Measurements from ENCODE around the gene DAB2IP.

DAB2IP gene

DNA sequence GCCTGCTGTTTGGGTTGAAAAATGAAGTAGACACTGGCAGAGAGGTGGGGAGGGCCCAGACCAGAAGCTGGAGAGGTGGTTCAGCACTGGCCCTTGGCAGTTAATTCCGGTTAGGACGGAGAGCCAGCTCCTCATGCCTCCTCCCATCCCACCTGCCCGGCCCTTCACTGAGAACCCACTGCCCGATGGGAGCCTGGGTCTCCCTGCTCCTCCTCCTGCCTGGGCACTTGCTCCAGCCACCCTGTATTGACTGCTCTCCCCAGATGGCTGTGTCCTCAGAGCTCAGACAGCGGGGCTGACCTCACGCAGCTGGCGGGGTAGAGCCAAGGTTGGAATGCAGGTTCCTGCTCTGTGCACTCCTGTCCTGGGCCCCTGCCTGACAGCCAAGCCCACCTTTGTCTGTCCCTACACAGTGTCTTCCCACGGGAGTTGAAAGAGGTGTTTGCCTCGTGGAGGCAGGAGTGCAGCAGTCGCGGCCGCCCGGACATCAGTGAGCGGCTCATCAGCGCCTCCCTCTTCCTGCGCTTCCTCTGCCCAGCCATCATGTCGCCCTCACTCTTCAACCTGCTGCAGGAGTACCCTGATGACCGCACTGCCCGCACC lies 114.7 kb downstream of the DAB2IP start:
- no peak for DNase-seq

DNA sequence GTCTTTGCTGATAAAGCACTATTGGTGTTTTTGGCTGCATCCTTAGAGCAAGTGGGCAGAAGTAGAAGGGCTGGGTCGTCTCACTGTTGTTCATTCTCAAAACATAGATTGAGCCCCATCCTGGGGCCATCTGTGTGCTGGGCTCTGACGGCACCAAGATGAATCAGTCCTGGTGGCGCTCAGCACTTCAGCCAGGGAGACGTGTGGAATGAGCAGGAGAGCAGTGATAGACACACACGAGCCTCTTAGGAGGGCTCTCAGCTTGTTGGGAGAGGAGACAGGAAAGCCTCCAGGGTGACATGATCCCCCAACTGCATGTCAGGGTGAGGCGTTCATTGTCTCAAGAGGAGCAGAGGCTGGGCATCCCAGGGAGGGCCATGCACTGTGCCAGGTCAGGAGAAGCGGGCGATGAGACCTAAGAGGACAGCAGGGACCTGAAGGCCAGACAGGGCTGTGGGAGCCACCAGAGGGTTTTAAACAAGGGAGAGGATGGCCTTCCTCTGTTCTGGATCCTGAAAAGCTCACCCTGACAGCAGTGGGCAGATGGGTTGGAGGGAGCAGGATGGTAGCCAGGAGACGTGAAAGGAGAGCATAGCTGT lies 115.8 kb downstream of the DAB2IP start:
- no peak for DNase-seq

DNA sequence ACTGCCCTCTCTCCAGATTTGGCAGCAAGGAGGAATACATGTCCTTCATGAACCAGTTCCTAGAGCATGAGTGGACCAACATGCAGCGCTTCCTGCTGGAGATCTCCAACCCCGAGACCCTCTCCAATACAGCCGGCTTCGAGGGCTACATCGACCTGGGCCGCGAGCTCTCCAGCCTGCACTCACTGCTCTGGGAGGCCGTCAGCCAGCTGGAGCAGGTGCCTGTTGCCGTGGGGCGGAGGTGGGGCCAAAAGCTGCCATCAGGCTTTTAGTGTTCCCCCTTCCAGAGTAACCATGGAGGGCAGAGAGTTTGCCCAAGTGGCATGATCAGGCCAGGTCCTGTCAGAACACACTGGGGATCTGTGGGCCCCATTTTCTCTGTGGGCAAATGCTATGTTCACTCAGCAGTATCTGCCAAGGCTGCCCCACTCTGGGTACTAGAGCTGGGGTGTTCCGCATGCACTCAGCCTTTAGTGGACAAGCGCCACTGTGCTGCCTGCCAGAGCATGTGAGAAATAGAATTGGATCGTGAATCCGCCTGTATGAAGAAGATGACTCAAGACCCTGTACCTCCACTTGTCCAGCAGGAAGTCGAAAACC lies 117.1 kb downstream of the DAB2IP start:
- no peak for DNase-seq

DNA sequence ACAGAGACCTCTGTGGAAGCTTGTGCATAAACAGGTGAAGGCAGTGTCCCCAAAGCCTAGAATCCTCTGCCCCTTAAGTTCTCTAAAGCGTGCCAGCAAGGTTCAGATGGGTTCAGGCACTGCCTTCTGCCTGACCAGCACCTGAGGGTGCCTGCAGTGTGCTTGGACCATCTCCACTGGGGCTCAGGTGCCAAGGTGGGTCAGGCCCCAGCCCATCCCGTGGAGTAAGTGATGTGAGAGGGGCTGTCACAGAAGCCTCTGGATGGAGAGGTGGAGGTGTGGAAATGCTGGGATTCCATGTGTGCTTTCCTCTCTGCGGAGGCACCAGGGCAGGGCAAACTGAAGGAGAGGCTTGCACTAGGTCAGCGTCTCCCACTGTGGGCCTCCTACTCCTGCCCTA lies 118.5 kb downstream of the DAB2IP start:
- DNase-seq = no peak

DNA sequence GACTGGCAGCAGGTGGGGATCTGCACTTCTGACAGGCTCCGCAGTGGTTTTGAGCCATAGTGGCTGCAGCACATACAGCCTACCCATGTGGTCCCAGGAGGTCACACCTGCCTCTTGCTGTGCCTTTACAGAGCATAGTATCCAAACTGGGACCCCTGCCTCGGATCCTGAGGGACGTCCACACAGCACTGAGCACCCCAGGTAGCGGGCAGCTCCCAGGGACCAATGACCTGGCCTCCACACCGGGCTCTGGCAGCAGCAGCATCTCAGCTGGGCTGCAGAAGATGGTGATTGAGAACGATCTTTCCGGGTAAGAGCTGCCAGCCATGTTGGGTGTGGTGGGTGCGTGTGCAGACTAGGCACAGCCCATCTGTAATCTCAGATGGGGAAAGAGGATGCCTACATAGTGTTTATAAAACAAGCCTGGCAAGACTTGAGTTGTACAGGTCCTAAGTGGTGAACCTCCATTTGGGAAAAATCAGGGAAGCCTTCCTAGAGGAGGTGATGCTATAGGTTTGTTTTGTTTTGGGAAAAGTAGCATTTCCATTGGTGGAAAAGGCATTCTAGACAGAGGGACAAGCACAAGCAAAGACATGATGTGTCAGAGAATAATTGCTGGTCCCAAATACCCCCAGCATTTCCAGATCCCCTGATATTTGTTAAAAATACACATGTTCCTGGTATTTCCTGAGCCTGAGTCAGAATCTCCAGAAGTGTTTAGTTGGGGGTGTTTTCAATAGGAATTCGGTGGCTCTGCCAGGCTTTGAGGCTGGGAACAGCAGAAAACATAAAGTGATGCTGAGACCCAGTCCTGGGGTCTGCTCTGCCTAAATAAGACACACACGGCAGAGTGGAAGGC lies 119.2 kb downstream of the DAB2IP start:
- no peak for DNase-seq

DNA sequence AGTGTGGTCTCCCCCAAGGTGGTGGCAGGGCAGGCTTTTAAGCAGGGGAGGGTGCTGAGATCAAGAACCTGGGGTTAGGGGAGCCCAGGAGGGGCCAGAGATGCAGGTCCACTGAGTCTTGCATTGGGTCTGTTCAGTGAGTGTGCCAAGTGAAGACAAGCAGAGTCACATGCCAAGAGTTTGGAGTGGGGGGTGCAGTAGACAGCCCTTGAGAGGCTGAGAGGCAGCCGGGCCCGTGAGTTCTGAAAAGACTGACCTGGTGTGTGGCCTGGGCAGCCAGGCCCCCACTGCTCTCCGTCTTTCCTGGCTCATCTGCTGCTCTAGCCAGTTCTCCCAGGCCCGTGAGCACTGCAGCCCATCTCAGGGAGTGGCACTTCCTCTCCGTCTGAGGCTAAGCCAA lies 120.0 kb downstream of the DAB2IP start:
- DNase-seq = no peak

DNA sequence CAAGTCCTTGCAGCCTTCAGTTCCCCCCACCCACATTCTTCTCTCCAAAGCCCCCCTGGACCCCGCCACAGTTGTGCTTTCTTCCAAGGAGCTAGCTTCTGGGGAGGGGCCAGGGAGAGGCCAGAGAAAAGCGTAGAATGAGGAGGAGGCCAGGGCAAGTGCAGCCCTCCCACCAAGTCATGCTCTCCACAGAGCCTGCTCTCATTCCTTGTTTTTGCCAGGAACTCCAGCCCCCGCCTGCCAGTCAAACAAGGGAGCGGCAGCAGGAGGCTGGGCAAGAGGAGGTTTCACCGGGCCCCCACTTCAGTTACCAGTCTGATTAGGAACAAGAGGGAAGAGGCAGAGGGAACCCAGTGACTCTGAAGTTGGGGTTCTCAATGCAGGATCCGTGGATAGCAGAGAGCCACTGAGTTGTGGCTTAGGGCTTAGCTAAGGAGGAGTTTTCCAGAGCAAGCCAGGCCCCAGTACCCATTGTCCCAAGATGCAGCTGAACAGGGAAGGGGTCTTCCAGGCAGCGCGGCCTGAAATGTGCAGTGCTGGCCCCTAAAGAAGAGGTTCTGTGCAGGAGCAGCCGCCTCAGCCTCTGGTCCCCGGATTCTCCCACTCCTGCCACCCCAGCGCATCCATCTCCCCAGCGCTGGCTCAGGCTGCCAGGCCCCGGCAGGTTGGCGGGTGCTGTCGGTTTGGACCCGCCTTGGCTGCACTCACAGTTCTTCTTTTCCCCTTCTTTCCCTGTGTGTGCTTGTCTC lies 120.6 kb downstream of the DAB2IP start:
- no peak for DNase-seq

DNA sequence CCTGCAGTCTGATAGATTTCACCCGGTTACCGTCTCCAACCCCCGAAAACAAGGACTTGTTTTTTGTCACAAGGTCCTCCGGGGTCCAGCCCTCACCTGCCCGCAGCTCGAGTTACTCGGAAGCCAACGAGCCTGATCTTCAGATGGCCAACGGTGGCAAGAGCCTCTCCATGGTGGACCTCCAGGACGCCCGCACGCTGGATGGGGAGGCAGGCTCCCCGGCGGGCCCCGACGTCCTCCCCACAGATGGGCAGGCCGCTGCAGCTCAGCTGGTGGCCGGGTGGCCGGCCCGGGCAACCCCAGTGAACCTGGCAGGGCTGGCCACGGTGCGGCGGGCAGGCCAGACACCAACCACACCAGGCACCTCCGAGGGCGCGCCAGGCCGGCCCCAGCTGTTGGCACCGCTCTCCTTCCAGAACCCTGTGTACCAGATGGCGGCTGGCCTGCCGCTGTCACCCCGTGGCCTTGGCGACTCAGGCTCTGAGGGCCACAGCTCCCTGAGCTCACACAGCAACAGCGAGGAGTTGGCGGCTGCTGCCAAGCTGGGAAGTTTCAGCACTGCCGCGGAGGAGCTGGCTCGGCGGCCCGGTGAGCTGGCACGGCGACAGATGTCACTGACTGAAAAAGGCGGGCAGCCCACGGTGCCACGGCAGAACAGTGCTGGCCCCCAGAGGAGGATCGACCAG lies 121.3 kb downstream of the DAB2IP start:
- no peak for DNase-seq

DNA sequence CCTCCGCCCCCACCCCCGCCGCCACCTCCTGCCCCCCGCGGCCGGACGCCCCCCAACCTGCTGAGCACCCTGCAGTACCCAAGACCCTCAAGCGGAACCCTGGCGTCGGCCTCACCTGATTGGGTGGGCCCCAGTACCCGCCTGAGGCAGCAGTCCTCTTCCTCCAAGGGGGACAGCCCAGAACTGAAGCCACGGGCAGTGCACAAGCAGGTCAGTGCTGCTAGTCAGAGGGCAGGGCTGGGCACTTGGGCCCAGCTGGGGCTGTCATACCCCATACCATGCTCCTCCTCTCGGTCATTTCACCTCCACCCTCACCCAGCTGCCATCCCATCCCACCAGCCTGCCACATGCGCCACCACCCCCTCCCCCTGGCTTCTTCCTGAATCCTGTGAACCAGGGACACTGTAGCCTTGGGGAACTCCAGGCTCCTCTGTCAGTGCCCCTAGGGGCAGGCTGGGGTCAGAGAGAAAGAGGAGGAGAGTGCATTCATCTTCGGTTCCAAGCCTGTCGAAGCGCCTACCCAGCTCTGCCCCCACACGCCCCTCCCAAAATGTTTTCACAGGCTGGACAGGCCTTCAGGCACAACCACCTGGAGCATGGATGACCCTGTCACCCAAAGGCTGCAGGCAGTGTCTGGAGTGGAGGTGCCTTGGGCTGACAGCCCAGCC lies 122.0 kb downstream of the DAB2IP start:
- no peak for DNase-seq

DNA sequence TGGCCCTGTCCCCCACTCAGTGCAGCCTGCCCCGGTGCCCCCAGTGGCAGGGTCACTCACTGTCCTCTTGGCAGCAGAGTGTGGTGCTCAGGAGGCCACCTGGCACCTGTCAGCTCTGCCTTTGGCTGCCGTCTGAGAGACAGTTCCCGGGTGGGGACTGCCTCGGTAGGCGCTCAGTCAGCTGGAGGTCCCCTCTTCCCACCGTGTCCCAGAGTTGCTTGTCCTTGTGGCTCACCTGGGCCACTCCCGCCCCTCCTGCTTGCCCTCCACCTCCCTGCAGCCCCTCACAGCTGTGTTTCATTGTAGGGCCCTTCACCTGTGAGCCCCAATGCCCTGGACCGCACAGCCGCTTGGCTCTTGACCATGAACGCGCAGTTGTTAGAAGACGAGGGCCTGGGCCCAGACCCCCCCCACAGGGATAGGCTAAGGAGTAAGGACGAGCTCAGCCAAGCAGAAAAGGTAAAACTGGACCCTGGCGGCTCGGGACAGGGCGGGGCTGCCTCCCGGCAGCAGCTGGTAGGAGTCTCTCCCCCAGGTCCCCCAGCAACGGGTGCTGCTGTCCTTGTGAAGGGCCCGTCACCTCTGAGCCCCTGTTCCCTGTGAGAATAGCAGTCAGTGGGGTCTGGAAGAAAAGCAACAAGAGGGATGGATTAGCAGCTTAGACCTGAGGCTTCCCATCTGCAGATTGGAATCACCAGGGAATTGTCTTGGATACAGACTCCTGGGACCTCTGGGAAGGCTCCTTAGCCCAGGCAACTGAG lies 122.7 kb downstream of the DAB2IP start:
- no peak for DNase-seq

DNA sequence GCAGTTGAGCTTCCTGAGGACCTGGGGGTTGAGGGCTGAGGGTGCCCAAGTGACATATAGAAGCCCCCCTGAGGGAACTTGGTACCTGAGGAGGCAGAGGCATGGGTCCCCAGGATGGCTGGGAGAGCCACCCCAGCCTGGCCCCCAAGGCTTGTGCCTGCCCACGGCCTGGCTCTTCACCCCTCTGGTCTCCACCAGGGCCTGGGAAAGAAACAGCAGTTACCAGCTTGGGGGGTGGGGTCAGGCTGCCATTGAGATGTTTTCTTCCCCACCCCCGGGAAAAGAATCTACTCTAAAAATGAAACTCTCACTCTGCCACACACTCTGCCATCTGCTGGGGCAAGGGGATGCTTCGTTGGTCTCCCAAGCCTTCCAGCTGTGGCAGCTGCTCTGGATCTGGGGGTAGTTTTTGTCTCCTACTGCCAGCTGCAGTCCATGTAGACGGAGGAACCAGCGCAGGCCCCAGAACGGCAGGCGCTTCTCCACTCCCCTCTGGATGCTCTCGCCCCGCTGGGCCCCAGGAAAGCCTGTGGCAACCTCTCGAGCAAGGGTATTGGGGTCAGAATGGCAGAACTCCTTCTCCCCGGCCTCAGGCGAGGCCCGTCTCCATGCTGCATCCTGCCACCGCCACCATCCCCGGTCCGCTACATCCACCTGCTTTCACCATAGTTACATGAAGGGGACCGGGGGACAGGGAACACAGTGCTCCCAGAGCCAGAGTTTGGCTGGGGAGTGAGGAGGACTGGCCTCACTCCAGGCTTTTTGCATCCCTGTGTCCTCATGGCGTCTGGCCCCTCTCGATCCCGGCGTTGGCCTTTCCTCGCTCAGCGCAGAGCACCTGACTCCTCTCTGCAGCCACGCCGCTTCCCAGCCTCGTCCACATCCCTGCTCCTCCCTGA lies 123.5 kb downstream of the DAB2IP start:
- no peak for DNase-seq

DNA sequence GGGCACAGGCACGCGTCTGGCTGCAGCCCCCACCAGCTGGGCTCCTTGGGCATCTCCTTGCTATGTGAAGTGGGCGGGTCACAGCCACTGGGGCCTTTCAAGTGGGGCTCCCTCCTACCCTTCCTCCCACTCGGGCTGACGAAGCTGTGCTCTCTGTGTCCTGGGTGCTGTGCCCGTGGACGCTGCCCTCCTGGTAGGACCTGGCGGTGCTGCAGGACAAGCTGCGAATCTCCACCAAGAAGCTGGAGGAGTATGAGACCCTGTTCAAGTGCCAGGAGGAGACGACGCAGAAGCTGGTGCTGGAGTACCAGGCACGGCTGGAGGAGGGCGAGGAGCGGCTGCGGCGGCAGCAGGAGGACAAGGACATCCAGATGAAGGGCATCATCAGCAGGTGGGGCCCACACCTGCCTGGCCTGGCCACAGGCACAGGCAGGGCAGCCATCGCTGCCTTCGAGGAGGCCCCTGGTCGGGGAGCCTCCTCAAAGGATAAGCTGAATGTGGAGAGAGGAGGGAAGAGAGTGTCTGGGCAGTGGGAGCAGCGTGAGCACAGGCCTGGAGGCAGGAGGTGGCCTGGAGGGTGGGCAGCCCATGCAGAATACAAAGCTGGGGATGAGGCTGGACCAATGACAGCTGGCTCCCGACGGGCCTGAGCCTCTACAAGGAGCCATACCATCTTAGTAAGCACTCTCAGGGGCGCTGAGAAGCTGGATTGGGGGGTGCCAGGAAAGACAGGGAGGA lies 124.7 kb downstream of the DAB2IP start:
- no peak for DNase-seq

DNA sequence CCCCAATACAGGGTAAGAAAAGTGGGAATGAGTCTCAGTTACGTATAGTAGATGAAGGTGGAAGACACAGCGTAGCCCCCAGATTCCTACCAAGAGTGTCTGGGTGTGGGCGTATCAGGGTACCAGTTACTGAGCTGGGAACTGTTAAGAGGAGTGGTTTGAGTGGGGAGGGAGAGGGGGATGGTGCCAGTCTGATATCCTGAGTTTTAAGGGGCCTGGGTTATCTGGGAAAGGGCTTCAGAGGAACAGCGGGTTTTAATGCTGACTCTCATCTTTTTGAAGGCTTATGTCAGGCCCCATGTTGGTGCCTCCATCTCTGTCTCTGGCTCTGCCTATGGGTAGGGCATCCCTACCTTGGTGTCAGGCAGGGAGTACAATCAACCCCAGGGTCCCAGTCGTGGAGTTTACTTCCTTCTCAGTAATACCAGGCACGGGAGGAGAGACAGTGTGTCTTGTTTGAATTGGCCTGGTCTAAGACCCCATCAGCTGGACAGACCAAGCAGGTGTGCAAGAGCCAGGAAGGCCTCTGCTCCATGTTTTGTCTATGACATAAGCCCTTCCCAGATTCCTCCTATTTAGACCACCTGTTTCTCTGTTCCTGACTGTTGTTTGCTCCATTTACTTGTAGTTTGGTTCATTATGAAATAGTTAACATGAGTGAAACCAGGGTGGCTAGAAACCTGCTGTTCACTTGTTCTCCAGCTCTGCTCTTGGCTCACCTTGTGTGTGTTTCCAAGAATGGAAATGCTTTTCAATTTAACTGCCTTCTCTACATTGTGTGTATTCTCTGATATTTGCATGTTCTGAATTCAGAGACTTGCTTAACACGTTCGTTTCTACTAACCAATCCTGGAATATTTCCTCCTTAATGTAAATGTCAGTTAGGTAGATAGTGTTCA lies 125.6 kb downstream of the DAB2IP start:
- no peak for DNase-seq

DNA sequence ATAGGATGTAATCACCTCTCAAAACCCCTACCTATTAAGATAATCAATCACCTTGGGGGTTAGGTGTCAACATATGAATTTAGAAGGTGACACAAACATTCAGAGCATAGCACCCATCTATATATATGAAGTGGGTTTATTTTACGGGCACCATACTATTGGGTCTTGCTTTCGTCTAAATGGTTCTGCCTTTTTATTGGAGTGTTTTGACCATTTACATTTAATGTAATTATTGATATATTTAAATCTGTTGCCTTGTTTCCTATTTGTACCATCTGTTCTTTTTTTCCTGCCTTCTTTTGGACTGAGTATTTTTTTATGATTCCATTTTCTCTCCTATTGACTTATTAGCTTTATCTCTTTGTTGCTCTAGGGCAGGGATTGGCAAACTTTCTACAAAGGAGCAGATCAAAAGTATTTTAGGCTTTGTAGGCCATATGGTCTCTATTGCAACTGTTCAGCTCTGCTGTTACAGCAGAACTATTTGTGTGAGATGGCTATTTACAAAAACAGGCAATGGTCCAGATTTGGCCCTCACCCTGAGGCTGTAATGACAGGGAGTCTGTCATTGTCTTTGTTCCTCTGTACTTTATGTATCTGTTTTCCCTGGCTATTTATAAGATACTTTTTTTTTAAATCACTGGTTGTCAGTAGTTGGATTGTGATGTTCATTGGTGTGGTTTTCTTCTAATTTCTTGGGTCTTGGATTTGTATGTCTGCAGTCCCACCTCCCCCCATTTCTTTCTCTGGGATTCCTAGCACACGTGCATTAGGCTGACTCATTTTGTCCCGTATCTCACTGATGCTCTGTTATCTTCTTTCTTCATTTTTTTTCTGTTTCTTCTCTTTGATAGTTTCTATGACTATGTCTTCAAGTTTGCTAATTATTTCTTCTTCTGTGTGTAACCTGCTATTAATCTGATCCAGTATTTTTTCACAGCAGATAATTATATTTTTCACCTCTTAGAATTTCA lies 127.1 kb downstream of the DAB2IP start:
- DNase-seq = no peak

DNA sequence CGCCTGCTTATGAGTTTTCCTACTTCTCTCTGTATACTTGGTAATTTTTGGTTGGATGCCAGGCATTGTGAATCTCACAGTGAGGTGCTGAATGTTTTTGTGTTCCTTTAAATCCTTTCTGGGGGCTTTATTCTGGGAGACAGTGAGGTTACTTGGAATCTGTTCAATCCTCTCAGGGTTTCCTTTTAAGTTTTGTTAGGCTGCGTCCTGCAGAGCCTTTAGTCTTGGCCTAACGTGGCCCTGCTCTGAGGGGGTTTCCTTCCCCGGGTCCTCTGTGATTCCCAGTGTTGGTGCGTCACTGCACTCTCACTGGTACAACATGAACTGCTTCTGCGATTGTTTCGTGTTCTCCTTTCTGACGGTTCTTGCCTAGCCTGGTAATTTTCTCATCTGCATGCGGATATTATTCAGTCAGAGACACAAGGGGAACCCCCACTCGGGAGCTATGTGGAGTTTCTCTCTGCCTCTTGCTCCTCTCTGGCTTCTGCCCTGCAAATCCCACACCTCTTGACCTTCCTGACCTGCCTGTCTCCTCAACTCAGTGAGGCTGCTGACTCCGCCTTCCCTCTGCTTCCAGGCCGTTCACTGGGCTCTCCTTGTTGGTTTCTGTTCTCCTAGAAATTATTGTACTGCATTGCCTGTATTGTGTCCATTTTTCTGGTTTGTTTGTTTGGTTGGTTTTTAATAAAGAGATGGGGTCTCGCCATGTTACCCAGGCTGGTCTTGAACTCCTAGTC lies 128.1 kb downstream of the DAB2IP start:
- no peak for DNase-seq
